ENCODE measurements around the gene CFAP45.

The CFAP45 gene

DNA sequence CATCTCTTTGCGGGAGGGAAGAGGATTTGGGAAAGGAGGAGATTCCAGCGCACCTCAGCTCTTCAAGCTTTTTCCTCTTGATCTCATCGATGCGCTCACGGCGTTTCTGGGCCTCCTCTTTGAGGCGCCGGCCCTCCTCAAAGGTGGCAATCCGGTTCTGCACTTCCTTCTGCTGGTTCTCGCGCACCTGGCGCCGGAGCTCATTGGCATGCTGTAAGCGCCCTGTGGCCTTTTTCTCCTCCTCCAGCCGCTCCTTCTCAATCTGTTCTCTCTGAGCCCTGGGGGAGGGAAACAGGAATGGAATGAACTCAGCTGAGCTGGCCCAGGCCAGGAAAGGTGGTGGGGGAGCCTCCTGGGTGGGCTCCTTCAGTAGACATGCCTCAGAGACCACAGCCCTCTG lies 27.1 kb downstream of the CFAP45 start:
- DNase-seq = no peak

DNA sequence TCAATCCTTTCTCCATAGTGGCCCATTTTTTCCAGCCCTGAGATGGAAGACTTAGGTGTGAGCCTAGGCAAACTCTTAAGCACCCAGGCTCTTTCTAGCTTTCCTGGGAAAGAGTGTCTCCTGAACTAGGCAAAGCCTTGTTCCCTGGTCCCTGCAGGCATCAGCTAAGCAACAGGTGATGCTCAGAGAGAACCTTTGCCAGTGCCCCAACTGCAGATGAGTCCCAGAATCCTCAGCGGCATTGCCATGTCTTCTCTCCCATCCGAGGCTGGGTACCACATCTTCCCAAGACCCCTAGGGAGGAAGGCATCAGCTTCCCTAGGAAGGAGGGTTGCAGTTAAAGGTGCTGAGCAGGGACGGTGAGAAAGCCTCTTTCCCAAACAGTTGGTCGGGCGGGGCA lies 29.3 kb downstream of the CFAP45 start:
- no peak for DNase-seq

DNA sequence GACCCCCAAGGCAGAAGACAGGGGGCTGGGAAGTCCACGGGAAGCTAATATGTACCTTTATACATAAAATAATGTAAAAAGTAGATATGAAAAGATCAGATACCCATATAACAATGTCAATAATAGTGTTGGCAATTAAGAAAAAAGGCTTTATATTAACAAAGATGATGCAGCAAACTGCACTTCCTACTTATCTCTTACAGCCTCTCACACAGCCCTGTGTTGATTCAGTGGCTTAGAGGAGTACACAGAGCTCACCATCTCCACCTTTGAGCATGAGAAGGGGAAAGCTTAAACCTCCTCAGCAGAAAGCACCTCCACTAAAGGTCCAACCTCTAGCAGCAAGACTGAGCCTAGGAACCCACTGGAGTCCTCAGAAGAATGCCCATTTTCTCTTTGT lies 30.4 kb downstream of the CFAP45 start:
- no peak for DNase-seq

DNA sequence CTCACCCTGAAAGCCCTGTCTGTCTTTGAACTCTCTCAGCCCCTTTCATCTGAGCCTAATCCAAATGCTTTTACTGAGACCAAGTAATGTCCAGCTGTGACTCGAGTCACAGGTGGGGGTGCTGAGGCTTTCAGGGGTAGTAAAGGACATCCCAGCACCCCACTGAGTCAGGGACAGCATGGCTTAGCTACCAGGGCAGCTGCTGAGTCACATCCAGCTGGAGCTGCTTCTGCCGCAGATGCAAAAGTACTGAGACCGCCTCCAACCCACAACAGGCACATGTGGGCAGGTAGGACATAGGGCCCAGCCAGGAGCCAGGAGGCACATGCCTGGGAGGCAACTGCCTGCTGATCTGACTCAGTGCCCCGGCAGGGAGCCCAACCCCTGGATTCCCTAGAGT lies 30.8 kb downstream of the CFAP45 start:
- DNase-seq = peak; percentile 25

GRCh38 chr1:159868766-159869165 lies 31.2 kb downstream of the CFAP45 start:
- no peak for DNase-seq

DNA sequence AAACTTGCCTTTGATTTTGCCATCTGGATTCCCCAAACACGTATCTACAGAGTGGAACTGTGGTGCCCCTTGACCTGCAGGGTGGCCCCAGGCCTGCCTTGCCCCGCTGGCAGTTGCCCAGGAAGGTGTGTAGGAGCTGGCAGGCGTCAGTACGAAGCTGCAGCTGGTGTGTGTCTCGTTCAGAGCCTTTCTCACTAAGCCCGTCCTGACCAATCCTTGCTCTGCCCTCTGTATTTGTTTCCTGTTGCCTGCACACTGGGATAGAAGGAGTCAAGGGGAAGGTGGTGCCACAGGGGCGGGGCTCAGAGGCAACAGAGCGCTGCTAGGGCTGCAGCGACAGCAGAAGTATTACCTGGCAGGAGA lies 32.3 kb downstream of the CFAP45 start:
- no peak for DNase-seq

GRCh38 chr1:159866905-159867663 lies 32.9 kb downstream of the CFAP45 start:
- no peak for DNase-seq

- no peak for DNase-seq
Observed at GRCh38 chr1:159866066-159866465, 33.9 kb downstream of the CFAP45 start.

GRCh38 chr1:159864262-159864661 lies 35.7 kb downstream of the CFAP45 start:
- DNase-seq = no peak

DNA sequence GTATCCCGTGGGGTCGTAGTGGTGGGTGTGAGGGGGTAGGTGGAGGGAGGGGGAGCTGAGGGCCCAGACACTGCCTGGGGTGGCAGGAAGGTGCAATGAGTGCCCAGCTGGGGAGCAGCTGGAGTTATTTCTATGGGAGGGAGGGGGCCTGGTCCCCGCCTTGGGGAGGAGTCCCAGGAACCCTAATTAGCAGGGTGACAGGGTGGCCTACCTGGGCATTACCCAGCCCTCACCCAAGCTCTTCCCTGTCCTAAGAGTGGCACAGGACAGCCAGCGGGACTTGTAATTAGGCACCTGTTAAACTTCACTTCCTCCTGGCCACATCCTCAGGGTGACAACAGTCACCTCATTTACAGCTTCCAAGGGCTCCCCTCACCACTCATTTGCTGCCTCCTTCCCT lies 37.4 kb downstream of the CFAP45 start, which contains the start of gene VSIG8:
VSIG8 (minus strand) TSS at position 101 of the 400 bp plus-strand sequence. CDS start 136 bp downstream, outside the sequence.
- no peak for DNase-seq

DNA sequence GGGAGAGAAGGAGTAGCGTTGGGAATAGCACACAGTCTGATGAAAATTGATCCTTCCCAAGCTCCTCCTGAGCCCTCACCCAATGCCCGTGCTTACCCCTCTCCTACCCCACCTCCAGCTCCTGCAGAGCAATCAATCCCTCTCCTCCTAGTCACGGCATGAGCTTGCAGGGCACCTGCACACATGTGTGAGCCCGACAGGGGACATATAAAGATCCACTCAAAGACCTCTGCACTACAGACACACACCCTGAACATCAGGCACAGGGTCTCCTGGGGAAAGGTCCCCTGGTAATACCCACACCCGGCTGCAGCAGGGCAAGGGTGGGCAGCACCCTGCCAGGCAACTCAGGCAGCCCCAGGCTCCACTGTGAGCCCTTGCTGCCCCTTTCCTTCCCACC lies 37.9 kb downstream of the CFAP45 start:
- no peak for DNase-seq

- no peak for DNase-seq
Observed at GRCh38 chr1:159861218-159861617, 38.7 kb downstream of the CFAP45 start.

GRCh38 chr1:159860456-159860855 lies 39.5 kb downstream of the CFAP45 start:
- DNase-seq = no peak

GRCh38 chr1:159859767-159860322 lies 40.1 kb downstream of the CFAP45 start:
- no peak for DNase-seq

GRCh38 chr1:159857889-159858288 lies 42.1 kb downstream of the CFAP45 start:
- no peak for DNase-seq

DNA sequence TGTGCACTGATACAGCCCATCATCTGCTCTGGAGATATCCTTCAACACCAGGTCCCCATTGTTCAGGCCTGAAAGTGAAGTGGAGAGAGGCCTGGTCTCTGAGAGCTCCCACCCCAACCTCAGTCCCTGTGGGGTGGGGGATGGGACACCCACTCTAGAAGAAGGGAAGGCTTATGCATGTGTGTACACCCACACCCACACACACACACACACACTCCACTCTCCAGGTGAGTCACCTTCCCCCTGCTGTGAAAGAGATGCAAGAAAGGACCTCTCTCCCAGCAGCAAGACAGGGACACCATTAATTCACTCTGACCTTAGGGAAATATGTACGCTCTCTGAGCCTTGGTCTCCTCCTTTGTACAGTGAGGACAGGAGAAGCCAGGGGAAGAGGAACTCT lies 43.4 kb downstream of the CFAP45 start:
- no peak for DNase-seq

DNA sequence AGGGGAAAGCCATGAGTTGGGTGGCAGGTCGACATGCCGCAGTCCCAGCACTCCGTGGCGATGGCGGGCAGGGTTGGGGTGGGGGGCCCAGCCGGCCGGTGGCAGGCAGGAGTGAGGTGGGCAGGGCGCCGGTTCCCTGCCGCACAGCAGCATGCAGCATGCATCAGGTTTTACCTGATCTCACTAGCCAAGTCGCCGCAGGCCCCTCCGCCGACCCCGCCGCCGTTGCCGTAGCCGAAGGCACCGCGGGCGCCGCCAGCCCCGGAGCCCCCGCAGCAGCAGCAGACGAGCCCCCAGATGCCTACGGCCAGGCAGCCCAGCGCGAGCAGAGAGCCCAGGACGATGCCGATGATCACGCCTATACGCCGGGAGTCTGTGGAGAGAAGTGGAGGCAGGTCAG lies 44.3 kb downstream of the CFAP45 start:
- DNase-seq = no peak

DNA sequence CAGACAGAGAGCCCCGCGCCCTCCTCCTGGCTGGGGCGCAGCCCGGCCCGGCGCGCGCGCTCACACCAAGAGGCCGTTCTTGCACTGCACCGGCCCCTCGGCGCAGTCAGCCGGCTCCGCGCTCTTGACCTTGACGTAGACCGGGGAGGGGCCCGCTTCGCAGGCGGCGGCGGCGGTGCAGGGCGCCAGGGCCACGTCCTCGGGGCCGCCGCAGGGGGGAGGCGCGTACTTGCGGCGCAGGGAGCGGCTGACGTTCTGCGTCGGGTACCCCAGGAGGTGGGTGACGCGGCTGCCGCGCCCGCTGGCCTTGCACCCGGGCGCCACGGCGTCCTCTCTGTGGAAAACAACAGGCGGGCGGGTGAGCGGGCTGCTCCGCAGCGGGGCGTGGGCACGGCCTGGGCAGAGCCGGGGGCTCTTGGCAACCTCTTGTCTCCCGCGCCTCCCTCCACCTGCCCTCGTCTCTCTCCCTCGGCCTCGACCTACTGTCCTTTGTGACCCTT lies 45.2 kb downstream of the CFAP45 start:
- peak; percentile 67 for DNase-seq

GRCh38 chr1:159854116-159854692 lies 45.8 kb downstream of the CFAP45 start:
- no peak for DNase-seq

GRCh38 chr1:159853417-159854115 lies 46.4 kb downstream of the CFAP45 start:
- no peak for DNase-seq

- DNase-seq = no peak
Observed at GRCh38 chr1:159851407-159851806, 48.6 kb downstream of the CFAP45 start.

DNA sequence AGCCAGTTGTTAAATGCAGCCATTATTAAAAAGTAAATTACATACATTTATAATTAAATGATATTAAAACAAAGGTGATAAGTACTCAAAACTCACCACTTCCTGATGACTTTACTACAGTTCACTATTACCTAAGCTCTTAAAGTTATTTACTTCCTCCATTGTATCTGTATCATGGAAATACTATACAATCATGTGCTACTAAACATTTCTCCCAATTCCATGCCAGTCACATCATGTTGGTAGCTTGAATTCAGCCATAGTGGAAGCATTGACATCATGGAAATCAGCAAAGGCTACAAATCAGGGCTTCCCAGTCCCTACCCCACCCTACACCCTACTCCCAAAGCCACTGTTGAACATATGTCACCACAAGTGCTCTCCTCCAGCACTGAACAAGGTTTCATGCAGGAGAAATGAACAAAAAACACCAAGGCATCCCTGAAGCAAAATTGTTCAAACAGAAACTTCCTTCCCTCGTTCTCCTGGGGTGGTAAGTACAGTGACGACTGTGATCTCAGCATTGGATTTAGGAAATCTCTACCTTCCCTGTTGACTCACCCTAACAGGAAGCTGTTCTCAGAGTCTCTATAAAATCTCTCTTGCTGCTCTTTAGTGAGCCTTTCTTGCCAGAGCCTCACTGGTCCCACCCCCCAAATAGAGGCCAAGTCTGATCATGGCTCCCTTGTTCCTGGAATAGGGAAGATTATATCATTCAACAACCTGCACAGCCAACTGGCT lies 50.2 kb downstream of the CFAP45 start:
- peak; percentile 27 for DNase-seq

GRCh38 chr1:159848326-159848725 lies 51.6 kb downstream of the CFAP45 start:
- no peak for DNase-seq
